ELR (cell line): ENCODE measurements around the gene SLC7A4.

Experiments used
- DNase-seq: peaks from one replicate; pipeline ENCODE4 v3.0.0-alpha.2; 2015; ENCODE audit warnings: low read depth

SLC7A4 gene

DNA sequence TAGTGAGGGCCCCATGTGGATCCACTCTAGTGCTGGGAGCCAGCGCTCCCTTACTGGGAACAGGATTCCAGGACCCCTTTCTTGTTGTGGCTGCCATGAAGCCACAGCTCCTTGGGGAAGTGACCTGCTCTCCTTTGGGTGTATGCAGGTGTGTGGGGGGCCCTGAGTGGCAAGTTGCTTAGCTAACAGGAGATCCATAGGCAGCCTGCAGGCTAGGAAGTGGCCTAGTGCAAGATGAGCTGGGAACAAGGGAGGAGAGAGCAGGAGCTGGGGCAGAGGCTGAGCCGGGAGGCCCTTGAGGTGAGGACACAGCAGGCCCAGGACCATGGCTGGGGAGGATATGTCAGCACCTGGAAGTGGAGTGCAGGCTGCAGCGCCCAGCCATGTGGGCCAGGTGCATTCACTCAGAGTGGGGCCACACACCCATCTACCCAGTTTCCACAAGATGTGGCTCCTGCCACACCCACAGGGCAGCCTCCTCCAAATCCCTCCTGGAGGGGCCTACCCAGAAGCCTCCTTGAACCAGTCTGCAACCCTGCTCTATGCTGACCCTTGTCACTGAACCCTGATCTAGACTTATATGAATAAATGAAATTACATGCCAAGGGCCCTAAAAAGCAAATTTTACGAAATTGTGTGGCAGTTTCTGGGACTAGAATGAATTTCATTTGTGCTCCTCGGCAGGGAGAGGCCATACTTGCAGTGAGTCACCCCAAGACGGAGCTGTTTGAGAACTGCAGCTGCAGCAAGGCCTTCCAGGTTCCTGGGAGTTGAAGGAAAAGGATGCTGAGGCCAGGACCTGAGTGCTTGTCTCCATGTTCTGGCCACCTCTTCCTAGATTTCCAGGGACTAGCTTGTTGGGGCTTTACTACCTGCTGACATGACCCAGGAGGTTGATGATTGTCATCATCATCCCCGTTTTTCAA, 33.7 kb downstream of the SLC7A4 start:
- DNase-seq, result peak; percentile 53

- no peak for DNase-seq
These were observed 34.7 kb downstream of the SLC7A4 start for GRCh38 chr22:20997536-20998257.

DNA sequence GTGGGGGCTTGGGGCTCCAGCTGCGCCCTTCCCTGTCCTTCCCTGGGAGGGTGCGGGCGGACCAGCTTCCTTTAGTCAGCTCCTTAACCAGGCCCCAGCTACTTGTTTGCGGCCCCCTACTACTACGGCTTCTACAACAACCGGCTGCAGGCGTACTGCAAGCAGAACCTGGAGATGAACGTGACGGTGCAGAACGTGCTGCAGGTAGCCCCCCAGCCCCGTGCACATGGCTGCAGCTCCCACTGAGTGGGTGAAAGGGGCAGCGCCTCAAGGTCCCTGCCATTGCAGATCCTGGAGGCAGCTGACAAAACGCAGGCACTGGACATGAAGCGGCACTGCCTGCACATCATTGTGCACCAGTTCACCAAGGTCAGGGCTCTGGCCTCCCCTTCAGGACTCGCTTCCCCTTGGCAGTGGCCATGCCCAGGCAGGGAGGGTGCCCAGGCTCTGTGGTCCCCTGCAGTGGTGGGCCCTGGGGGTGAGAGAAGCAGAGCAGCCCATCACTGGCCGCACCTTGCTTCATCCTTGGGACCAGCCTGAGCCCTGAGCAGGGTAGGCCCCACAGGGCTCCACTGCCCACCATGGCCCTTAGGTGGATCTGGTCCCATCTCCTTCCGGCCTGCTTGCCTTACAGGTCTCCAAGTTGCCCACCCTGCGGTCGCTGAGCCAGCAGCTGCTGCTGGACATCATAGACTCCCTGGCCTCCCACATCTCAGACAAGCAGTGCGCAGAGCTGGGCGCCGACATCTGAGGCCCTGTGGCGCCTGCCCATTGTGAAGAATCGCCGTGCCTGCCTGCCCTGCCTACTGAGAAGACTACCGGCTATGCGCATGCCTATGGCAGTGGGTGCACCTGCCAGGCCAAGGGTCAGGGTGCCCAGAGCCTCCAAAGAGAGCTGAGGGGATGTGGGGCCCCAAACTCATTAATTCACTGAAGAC, 35.5 kb downstream of the SLC7A4 start:
- DNase-seq, result no peak

DNA sequence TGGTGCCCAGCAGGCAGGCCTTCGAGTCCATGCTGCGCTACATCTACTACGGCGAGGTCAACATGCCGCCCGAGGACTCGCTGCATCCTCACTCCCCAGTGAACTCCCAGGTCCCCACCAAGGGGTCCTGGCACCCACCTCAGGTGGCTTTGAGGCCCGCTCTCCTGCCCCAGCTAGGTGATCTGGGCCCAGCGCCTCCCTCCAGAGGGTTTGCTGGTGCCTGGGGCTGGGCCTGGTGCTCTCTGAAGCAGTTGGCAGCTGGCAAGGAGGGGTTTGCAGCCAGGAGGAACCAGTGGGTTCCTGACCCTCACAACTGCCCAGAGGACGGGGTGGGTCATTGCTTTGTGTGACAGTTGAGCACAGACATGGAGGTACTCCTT, 36.3 kb downstream of the SLC7A4 start:
- DNase-seq, result no peak

GRCh38 chr22:20995329-20996030, 36.9 kb downstream of the SLC7A4 start:
- DNase-seq, result no peak

DNA sequence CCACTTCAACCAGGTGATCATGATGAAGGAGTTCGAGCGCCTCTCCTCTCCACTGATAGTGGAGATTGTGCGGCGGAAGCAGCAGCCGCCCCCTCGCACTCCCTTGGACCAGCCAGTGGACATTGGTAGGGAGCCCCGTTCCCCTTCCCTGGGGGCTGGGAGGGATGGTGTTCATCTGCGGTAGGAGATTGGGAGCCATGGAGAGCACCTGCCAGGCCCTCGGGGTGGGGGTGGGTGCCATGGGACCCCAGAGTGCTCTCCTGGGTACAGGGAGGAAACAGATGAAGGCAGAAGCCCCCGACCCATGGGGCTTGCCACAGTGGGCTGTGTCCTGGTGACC, 37.5 kb downstream of the SLC7A4 start:
- no peak for DNase-seq

GRCh38 chr22:20994128-20994901, 38.0 kb downstream of the SLC7A4 start:
- DNase-seq, result no peak

DNA sequence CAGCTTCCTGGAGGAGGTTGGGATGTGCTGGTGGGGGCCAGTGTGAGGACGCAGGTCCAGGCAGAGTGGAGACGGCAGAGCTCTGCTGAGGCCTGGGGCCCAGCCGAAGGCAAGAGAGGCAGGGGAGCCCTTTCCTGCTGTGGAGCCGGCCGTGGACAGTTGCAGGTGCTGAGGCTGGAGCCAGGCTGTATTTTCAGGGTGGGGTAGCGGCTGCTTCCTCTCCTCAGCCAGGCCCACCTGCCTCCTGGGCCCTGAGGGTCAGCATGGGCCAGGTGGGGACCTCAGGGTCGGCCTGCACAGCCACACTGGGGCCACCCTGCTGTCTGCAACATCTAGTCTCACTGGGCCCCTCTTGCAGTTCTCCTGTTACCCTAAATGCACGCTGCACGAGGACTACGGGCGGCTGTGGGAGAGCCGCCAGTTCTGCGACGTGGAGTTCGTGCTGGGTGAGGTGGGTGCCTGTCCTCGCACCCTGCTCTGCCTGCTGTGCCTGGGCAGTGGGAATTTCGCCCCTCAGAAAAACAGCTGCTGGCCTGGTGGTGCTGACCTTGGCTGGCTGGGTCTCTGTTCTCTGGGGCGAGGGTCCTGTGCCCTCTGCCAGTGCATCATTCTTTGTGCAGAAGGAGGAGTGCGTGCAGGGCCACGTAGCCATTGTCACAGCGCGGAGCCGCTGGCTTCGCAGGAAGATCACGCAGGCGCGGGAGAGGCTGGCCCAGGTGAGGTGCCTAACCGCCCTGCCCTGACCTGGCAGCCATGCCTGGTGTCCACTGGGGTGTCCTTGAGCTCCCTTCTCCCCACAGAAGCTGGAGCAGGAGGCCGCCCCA, 38.8 kb downstream of the SLC7A4 start:
- no peak for DNase-seq

GRCh38 chr22:20992456-20993303, 39.7 kb downstream of the SLC7A4 start:
- no peak for DNase-seq

DNA sequence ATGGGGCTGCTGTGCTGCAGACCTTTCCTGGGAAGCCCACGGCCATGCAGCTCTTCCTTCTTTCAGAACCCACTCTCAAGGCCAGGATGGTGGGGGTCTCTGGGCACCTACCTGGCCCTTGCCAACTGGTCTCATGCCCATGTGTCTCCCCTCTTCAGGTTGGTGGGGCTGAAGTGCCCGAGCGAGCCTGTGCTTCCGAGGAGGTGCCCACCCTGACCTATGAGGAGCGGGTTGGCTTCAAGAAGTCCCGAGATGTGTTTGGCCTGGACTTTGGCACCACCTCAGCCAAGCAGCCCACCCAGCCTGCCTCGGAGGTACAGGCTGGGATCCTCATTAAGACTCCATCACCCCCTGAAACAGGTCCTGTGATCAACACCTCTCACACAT, 40.3 kb downstream of the SLC7A4 start:
- no peak for DNase-seq

GRCh38 chr22:20991252-20992055, 40.9 kb downstream of the SLC7A4 start:
- no peak for DNase-seq

- DNase-seq, result no peak
These were observed 41.9 kb downstream of the SLC7A4 start for GRCh38 chr22:20990184-20991180.

GRCh38 chr22:20989323-20990138, 42.8 kb downstream of the SLC7A4 start:
- no peak for DNase-seq

- DNase-seq, result no peak
These were observed 43.6 kb downstream of the SLC7A4 start for GRCh38 chr22:20988573-20989322.

GRCh38 chr22:20987375-20987774, 45.0 kb downstream of the SLC7A4 start:
- no peak for DNase-seq
